Skeletal muscle tissue (tissue), 4 donors: ENCODE measurements around the gene TRAPPC12. TPM values are rescaled to one million over a fixed set of nuclear protein-coding genes. Genes with fewer than 3 reads are reported as not detected.
A peak's percentile ranks its signal among the peaks of the same experiment; 100 is the strongest.
"Not testable (repeated sequence)": the region's sequence is repeated elsewhere in the genome, so short reads cannot be mapped to it uniquely, and the experiment has no call there.

ENCODE experiments used
- H3K27ac ChIP-seq: one replicate; pipeline ENCODE4 v1.7.0; 2013; ENCODE audit warnings: mild to moderate bottlenecking, low read depth, low read length, inconsistent platforms
- H3K27me3 ChIP-seq, 3 donors: one replicate each; pipeline ENCODE4 v1.7.0; 2013; ENCODE audit warnings: low read length in 3 of 3; ENCODE audit not compliant: control insufficient read depth in 3 of 3, insufficient read depth in 3 of 3
- H3K36me3 ChIP-seq, 3 donors: one replicate each; pipeline ENCODE4 v1.7.0; 2013; ENCODE audit warnings: low read length in 3 of 3; ENCODE audit not compliant: control insufficient read depth in 3 of 3, insufficient read depth in 3 of 3
- H3K4me1 ChIP-seq, 3 donors: one replicate each; pipeline ENCODE4 v1.7.0; 2013; ENCODE audit warnings: low read length in 3 of 3, mild to moderate bottlenecking in 3 of 3; ENCODE audit not compliant: control insufficient read depth in 3 of 3, insufficient read depth in 3 of 3
- H3K4me3 ChIP-seq, 3 donors: one replicate each; pipeline ENCODE4 v1.7.0; 2013; ENCODE audit warnings: low read length in 3 of 3
- H3K9ac ChIP-seq, 3 donors: one replicate each; pipeline ENCODE4 v1.7.0; 2013; ENCODE audit warnings: low read length in 3 of 3, mild to moderate bottlenecking in 3 of 3, moderate library complexity in 2 of 3, low read depth in 1 of 3
- H3K9me3 ChIP-seq, 3 donors: one replicate each; pipeline ENCODE4 v1.7.0; 2013; ENCODE audit warnings: low read length in 3 of 3; ENCODE audit not compliant: control insufficient read depth in 3 of 3
- total RNA-seq: library from RNA; depleted of rRNA; stranded (reverse); fragments of >200 nt; gene quantifications from one replicate; pipeline ENCODE4 v1.2.3, GENCODE V29; 2014
- donor health status: Osteomylitis.

The TRAPPC12 gene
- total RNA-seq, 1 donor from 2014 or later, result 50.6 TPM

GRCh38 chr2:3365219-3365618, 14.3 kb upstream of the TRAPPC12 start:
- H3K4me1 ChIP-seq, result no peaks in the 10 kb centered on the region
- no peaks in the 10 kb centered on the region for H3K36me3 ChIP-seq
- no peaks in the 10 kb centered on the region for H3K27me3 ChIP-seq
- H3K9me3 ChIP-seq, result no peaks in the 10 kb centered on the region
- H3K27ac ChIP-seq, result no peak overlapping the region
- H3K4me3 ChIP-seq, result no peak overlapping the region
- no peak overlapping the region for H3K9ac ChIP-seq

- no peak overlapping the region for H3K9ac ChIP-seq
- H3K4me3 ChIP-seq, result no peak overlapping the region
- H3K27me3 ChIP-seq, result no peaks in the 10 kb centered on the region
- no peaks in the 10 kb centered on the region for H3K36me3 ChIP-seq
- H3K9me3 ChIP-seq, result no peaks in the 10 kb centered on the region
- no peaks in the 10 kb centered on the region for H3K4me1 ChIP-seq
- no peak overlapping the region for H3K27ac ChIP-seq
Observed at GRCh38 chr2:3368261-3368722, 11.2 kb upstream of the TRAPPC12 start.

DNA sequence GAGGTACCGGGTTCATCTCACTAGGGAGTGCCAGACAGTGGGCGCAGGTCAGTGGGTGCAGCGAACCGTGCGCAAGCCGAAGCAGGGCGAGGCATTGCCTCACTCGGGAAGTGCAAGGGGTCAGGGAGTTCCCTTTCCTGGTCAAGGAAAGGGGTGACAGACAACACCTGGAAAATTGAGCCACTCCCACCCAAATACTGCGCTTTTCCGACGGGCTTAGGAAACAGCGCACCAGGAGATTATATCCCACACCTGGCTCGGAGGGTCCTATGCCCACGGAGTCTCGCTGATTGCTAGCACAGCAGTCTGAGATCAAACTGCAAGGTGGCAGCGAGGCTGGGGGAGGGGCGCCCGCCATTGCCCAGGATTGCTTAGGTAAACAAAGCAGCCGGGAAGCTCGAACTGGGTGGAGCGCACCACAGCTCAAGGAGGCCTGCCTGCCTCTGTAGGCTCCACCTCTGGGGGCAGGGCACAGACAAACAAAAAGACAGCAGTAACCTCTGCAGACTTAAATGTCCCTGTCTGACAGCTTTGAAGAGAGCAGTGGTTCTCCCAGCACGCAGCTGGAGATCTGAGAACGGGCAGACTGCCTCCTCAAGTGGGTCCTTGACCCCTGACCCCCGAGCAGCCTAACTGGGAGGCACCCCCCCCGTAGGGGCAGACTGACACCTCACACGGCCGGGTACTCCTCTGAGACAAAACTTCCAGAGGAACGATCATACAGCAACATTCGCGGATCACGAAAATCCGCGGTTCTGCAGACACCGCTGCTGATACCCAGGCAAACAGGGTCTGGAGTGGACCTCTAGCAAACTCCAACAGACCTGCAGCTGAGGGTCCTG, 9.9 kb upstream of the TRAPPC12 start:
- H3K4me1 ChIP-seq, H3K9ac ChIP-seq, H3K36me3 ChIP-seq, H3K27ac ChIP-seq, H3K9me3 ChIP-seq, H3K4me3 ChIP-seq, H3K27me3 ChIP-seq: not testable (repeated sequence)

GRCh38 chr2:3376821-3377220, 2.7 kb upstream of the TRAPPC12 start:
- H3K27ac ChIP-seq, result no peak overlapping the region

GRCh38 chr2:3377279-3377611, 2.2 kb upstream of the TRAPPC12 start:
- Histone ChIP-seq H3K9ac (peak overlapping the region; percentile 85 to 97 (median 85)), H3K27me3 (no peaks in the 10 kb centered on the region), H3K4me3 (peak overlapping the region; percentile 94 to 99 (median 97)), H3K9me3 (no peaks in the 10 kb centered on the region), H3K27ac (peak overlapping the region; percentile 84), H3K4me1 (peaks cover 23 to 36% (median 31%) of the 10 kb centered on the region in 3 donors), H3K36me3 (peaks cover 0 to 2% (median 0%) of the 10 kb centered on the region in 3 donors)

More at GRCh38 chr2:3376821-3377220, 2.7 kb upstream of the TRAPPC12 start:
- peak overlapping the region; percentile 94 to 99 (median 97) for H3K4me3 ChIP-seq
- no peaks in the 10 kb centered on the region for H3K9me3 ChIP-seq
- H3K4me1 ChIP-seq, result peaks cover 23 to 36% (median 31%) of the 10 kb centered on the region in 3 donors
- H3K9ac ChIP-seq, result no peak overlapping the region
- no peaks in the 10 kb centered on the region for H3K27me3 ChIP-seq
- peaks cover 0 to 2% (median 0%) of the 10 kb centered on the region in 3 donors for H3K36me3 ChIP-seq

- Histone ChIP-seq H3K4me3 (peak within 1 kb of the TSS; percentile 94 to 99 (median 97)), H3K4me1 (peaks cover 23 to 36% (median 31%) of the 10 kb centered on the region in 3 donors), H3K9ac (peak within 1 kb of the TSS; percentile 85 to 97 (median 90)), H3K9me3 (no peaks in the 10 kb centered on the region), H3K36me3 (peaks cover 0 to 3% (median 2%) of the 10 kb centered on the region in 3 donors), H3K27ac (peak within 1 kb of the TSS; percentile 84), H3K27me3 (no peaks in the 10 kb centered on the region)
Observed at GRCh38 chr2:3377612-3378432, 1.7 kb upstream of the TRAPPC12 start, which contains the start of gene EIPR1. Gene EIPR1, minus strand, starts transcription at chr2:3377818. Its CDS starts 129 bp downstream, at chr2:3377689.

DNA sequence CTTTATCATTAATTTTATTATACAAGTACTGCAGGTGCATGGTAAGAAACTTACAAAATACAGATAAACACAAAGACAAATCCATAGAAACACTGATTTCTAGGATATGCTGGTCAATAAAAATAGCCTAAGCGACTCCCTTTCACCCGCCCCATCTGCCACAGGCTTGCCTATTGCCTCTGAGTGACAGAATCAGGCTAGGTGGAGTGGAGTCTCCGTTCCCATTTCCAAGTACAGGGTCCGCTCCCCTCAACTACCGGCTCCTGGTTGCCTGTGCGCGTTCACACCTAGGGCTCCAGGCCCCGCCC, 201 bp upstream of the TRAPPC12 start:
- H3K27ac ChIP-seq, result peak overlapping the region; percentile 89
- peak overlapping the region; percentile 95 to 98 (median 97) for H3K9ac ChIP-seq
- H3K27me3 ChIP-seq, result no peaks in the 10 kb centered on the region
- H3K36me3 ChIP-seq, result peaks cover 0 to 3% (median 2%) of the 10 kb centered on the region in 3 donors
- peaks cover 23 to 36% (median 31%) of the 10 kb centered on the region in 3 donors for H3K4me1 ChIP-seq
- no peaks in the 10 kb centered on the region for H3K9me3 ChIP-seq
- peak overlapping the region; percentile 89 to 99 (median 97) for H3K4me3 ChIP-seq

DNA sequence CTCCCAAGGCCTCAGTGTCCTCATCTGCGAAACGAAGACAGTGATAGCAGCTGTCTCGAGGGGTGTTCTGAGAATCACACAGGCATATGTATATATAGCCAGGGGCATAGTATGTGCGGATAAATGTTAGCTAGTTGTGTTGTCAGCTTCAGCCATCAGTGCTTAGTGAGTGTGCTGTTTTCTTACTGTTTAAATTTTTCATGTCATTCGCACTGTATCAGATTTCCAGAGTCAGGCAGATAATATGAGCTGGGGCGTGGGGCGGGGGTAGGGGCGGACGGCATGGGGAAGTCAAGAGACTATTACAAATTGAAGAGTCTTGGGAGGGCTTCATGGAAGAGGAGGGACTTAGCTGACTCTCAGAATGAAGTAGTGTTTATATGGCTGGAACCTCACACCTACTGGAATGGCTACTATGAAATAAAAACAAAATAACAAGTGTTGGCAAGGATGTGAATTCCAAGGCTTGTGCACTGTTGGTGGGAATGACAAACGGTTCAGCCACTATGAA, 7.0 kb downstream of the TRAPPC12 start:
- H3K4me3 ChIP-seq, result no peak overlapping the region
- no peaks in the 10 kb centered on the region for H3K27me3 ChIP-seq
- no peak overlapping the region for H3K9ac ChIP-seq
- H3K36me3 ChIP-seq, result peaks cover 23 to 32% (median 25%) of the 10 kb centered on the region in 3 donors
- H3K4me1 ChIP-seq, result no peaks in the 10 kb centered on the region
- no peaks in the 10 kb centered on the region for H3K9me3 ChIP-seq
- H3K27ac ChIP-seq, result no peak overlapping the region

GRCh38 chr2:3387011-3387410, 7.5 kb downstream of the TRAPPC12 start:
- no peak overlapping the region for H3K27ac ChIP-seq
- H3K36me3 ChIP-seq, result peaks cover 25 to 33% (median 26%) of the 10 kb centered on the region in 3 donors
- H3K9me3 ChIP-seq, result no peaks in the 10 kb centered on the region
- no peak overlapping the region for H3K9ac ChIP-seq
- H3K27me3 ChIP-seq, result no peaks in the 10 kb centered on the region
- H3K4me1 ChIP-seq, result no peaks in the 10 kb centered on the region
- H3K4me3 ChIP-seq, result no peak overlapping the region
